HCT116 (cell line): Measurements from ENCODE around the gene NR2F6.

Experiments used
- POLR2A ChIP-seq: IDR thresholded peaks from 2 replicates; pipeline ENCODE4 v1.7.0; 2011; ENCODE audit warnings: borderline replicate concordance; ENCODE audit not compliant: insufficient read depth, insufficient read length; ENCODE audit errors: extremely low read depth
- SIN3A ChIP-seq: IDR thresholded peaks from 2 replicates; pipeline ENCODE4 v1.6.1; 2012; ENCODE audit warnings: low read depth
- SRF ChIP-seq: IDR thresholded peaks from 2 replicates; pipeline ENCODE4 v1.6.1; 2012; ENCODE audit warnings: low read depth
- TF ChIP-seq, protein P1 (sequence below), 3 experiments: fragments of 200-600 bp in 1 of 3; sonication (generic) in 1 of 3; IDR thresholded peaks in 2 of 3; conservative IDR thresholded peaks in 1 of 3; 2 replicates each; pipeline ENCODE4 v1.5.1; 2012 to 2017; ENCODE audit warnings: low read depth in 2 of 3, low read length in 2 of 3, antibody characterized with exemption in 1 of 3, borderline replicate concordance in 1 of 3, control low read depth in 1 of 3, mild to moderate bottlenecking in 1 of 3, mixed read lengths in 1 of 3, mixed run types in 1 of 3, moderate library complexity in 1 of 3; ENCODE audit not compliant: insufficient read depth in 1 of 3
- TF ChIP-seq, protein P2 (sequence below): IDR thresholded peaks from 2 replicates; pipeline ENCODE4 v1.6.1; 2012

DNA sequence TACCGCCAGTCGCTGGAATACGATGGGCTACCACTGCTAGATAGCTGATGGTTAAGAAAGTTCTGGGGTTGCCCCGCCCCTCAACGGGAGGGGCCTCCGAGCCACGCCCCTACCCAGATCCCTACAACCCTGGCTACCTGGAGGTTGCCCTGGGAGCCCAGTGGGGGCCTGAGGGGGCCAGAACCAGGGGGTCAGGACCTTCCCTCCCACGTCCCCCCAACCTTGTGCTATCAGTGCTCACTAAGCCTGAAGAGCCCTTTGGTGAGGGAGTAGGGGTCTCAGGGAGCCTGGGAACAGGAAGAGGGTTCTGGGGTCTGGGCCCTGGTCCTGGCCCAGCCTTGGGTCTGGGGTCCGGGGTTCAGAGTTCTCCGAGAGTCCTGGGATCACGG lies 10.8 kb downstream of the NR2F6 start:
- TF ChIP-seq SRF (no peak), SIN3A (no peak), POLR2A (peak; percentile 54)
- TF ChIP-seq, protein P1, sequence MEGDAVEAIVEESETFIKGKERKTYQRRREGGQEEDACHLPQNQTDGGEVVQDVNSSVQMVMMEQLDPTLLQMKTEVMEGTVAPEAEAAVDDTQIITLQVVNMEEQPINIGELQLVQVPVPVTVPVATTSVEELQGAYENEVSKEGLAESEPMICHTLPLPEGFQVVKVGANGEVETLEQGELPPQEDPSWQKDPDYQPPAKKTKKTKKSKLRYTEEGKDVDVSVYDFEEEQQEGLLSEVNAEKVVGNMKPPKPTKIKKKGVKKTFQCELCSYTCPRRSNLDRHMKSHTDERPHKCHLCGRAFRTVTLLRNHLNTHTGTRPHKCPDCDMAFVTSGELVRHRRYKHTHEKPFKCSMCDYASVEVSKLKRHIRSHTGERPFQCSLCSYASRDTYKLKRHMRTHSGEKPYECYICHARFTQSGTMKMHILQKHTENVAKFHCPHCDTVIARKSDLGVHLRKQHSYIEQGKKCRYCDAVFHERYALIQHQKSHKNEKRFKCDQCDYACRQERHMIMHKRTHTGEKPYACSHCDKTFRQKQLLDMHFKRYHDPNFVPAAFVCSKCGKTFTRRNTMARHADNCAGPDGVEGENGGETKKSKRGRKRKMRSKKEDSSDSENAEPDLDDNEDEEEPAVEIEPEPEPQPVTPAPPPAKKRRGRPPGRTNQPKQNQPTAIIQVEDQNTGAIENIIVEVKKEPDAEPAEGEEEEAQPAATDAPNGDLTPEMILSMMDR (IDR thresholded peaks at IDR 0.05 in 2 of 3, conservative IDR thresholded peaks at IDR 0.05 in 1 of 3; ENCODE audit: borderline replicate concordance in 1 of 3, insufficient read depth in 1 of 3, low read depth in 2 of 3, low read length in 2 of 3): no peak
- TF ChIP-seq, protein P2, sequence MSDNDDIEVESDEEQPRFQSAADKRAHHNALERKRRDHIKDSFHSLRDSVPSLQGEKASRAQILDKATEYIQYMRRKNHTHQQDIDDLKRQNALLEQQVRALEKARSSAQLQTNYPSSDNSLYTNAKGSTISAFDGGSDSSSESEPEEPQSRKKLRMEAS: no peak
